Measurements from ENCODE around the gene NRCAM. TPM values are rescaled to one million over a fixed set of nuclear protein-coding genes. Genes with fewer than 3 reads are reported as not detected.
"Not testable (repeated sequence)": the region's sequence is repeated elsewhere in the genome, so short reads cannot be mapped to it uniquely, and the experiment has no call there.

The NRCAM gene
- total RNA-seq, 1 donor from 2014 or later, result 33.2 TPM

DNA sequence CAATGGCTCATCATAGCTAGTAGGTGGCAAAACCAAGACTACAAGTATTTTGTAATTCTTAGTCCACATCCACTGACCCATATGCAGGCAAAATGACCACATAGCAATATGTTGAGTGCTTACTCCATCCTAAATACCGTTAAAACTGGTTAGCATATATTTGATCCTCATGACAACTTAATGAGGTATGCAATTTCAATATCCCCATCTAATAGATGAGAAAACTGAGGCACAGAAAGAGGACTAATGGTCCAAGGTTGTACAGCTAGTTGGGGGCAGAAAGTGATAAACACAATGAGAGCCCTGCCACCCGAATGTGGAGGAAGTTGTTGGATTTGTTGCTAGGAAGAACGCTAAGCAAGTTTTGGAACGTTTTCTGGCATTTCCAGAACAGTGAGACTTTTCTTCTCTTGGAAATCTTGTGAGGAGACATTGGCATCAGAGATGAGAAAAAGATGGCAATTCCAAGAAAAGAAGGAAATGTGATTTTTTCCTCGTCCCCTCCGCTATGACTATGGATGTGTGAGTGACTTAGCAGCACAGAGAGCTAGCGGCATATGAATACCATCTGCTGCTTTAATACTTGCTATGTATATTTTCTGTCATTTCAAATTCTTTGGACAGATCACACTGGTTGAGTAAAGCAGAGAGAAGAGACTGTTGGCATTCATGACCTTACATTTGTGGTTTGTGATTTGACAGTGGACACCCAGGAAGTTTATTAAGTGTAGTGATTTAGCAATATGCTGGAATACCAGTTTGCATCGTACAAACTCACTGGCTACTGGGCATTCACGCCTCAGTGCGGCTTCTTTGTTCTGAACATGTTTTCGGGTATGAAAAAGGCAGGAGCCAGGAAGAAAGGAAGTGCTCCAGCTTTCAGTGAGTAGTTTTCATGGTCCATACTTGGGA, 51.5 kb downstream of the NRCAM start:
- no peak overlapping the region for H3K27ac Mint-ChIP-seq (ENCODE audit: unreplicated experiment)
- H3K4me3 Mint-ChIP-seq, result no peak overlapping the region
- no peaks in the 10 kb centered on the region for H3K36me3 Mint-ChIP-seq (ENCODE audit: low read depth)
- no peaks in the 10 kb centered on the region for H3K9me3 Mint-ChIP-seq
- no peak for DNase-seq (ENCODE audit: low read depth, low spot score)
- H3K4me1 Mint-ChIP-seq, result peaks cover 2% of the 10 kb centered on the region
- no peaks in the 10 kb centered on the region for H3K27me3 Mint-ChIP-seq (ENCODE audit: low read depth)
- TF ChIP-seq, protein P1, sequence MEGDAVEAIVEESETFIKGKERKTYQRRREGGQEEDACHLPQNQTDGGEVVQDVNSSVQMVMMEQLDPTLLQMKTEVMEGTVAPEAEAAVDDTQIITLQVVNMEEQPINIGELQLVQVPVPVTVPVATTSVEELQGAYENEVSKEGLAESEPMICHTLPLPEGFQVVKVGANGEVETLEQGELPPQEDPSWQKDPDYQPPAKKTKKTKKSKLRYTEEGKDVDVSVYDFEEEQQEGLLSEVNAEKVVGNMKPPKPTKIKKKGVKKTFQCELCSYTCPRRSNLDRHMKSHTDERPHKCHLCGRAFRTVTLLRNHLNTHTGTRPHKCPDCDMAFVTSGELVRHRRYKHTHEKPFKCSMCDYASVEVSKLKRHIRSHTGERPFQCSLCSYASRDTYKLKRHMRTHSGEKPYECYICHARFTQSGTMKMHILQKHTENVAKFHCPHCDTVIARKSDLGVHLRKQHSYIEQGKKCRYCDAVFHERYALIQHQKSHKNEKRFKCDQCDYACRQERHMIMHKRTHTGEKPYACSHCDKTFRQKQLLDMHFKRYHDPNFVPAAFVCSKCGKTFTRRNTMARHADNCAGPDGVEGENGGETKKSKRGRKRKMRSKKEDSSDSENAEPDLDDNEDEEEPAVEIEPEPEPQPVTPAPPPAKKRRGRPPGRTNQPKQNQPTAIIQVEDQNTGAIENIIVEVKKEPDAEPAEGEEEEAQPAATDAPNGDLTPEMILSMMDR (conservative IDR thresholded peaks at IDR 0.05), result no peak

GRCh38 chr7:108403597-108404217, 52.5 kb downstream of the NRCAM start:
- TF ChIP-seq, protein P1 (conservative IDR thresholded peaks at IDR 0.05), result no peak
- Mint-ChIP-seq H3K9me3 (no peaks in the 10 kb centered on the region), H3K27me3 (ENCODE audit: low read depth) (no peaks in the 10 kb centered on the region), H3K4me1 (peaks cover 5% of the 10 kb centered on the region), H3K27ac (ENCODE audit: unreplicated experiment) (no peak overlapping the region), H3K4me3 (no peak overlapping the region), H3K36me3 (ENCODE audit: low read depth) (no peaks in the 10 kb centered on the region)
- no peak for DNase-seq (ENCODE audit: low read depth, low spot score)

DNA sequence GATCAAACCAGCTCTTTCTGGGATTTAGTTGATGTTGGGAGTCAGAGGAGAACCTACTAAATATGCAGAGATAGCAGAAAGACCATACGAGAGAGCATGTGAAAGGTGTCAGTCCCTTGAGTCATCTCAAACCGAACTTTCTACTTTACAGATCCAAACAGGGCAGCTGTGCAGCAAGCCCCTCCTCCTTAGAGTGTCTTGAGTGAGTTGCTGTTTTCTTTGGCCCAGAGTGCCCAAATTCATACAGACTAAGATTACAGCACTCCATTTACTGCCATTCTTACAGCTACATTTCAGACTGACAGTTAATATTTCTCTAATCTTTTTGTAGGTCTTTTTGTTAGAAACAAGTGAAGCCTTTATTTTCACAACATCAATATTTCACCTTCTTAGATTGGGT, 53.4 kb downstream of the NRCAM start:
- no peaks in the 10 kb centered on the region for H3K27me3 Mint-ChIP-seq (ENCODE audit: low read depth)
- H3K9me3 Mint-ChIP-seq, result no peaks in the 10 kb centered on the region
- H3K27ac Mint-ChIP-seq (ENCODE audit: unreplicated experiment), result no peak overlapping the region
- no peaks in the 10 kb centered on the region for H3K36me3 Mint-ChIP-seq (ENCODE audit: low read depth)
- no peak overlapping the region for H3K4me3 Mint-ChIP-seq
- no peak for DNase-seq (ENCODE audit: low read depth, low spot score)
- H3K4me1 Mint-ChIP-seq, result peaks cover 11% of the 10 kb centered on the region
- TF ChIP-seq, protein P1 (conservative IDR thresholded peaks at IDR 0.05), result no peak

GRCh38 chr7:108396080-108396479, 60.2 kb downstream of the NRCAM start:
- peaks cover 29% of the 10 kb centered on the region for H3K4me1 Mint-ChIP-seq
- H3K27ac Mint-ChIP-seq (ENCODE audit: unreplicated experiment), result no peak overlapping the region
- DNase-seq (ENCODE audit: low read depth, low spot score), result no peak

DNA sequence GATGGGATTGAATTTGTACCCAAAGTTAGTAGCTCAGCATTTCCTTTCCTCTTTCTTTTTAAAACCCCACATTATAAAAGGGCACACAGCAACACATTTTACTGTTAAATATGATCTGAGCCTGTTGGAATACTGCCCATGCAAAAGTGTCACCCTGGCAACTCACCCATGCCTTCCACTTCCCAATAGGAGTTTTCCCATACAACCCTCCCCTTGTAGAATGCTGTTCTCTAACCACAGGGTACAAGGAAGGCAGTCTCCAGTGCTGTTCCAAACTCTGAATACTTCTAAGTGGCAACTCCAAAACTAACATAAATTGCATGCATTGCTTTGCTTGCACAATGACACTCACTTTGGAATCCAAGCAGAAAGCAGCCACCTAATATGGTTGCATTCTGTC, 60.8 kb downstream of the NRCAM start:
- peaks cover 12% of the 10 kb centered on the region for H3K36me3 Mint-ChIP-seq (ENCODE audit: low read depth)

More at GRCh38 chr7:108396080-108396479, 60.2 kb downstream of the NRCAM start:
- Mint-ChIP-seq H3K36me3 (ENCODE audit: low read depth) (peaks cover 7% of the 10 kb centered on the region), H3K9me3 (peaks cover 3% of the 10 kb centered on the region), H3K27me3 (ENCODE audit: low read depth) (no peaks in the 10 kb centered on the region), H3K4me3 (no peak overlapping the region)
- TF ChIP-seq, protein P1 (conservative IDR thresholded peaks at IDR 0.05), result no peak

GRCh38 chr7:108393097-108393496, 63.1 kb downstream of the NRCAM start:
- not testable (repeated sequence) for H3K27ac Mint-ChIP-seq (ENCODE audit: unreplicated experiment); H3K4me3 Mint-ChIP-seq; H3K27me3 Mint-ChIP-seq (ENCODE audit: low read depth); DNase-seq (ENCODE audit: low read depth, low spot score); H3K9me3 Mint-ChIP-seq
- peaks cover 20% of the 10 kb centered on the region for H3K4me1 Mint-ChIP-seq
- peaks cover 17% of the 10 kb centered on the region for H3K36me3 Mint-ChIP-seq (ENCODE audit: low read depth)

More for the DNA sequence above, 60.8 kb downstream of the NRCAM start:
- Mint-ChIP-seq H3K4me3 (no peak overlapping the region), H3K27me3 (ENCODE audit: low read depth) (no peaks in the 10 kb centered on the region), H3K9me3 (peaks cover 7% of the 10 kb centered on the region), H3K27ac (ENCODE audit: unreplicated experiment) (no peak overlapping the region), H3K4me1 (peaks cover 29% of the 10 kb centered on the region)
- no peak for DNase-seq (ENCODE audit: low read depth, low spot score)
- TF ChIP-seq, protein P1 (conservative IDR thresholded peaks at IDR 0.05), result no peak

DNA sequence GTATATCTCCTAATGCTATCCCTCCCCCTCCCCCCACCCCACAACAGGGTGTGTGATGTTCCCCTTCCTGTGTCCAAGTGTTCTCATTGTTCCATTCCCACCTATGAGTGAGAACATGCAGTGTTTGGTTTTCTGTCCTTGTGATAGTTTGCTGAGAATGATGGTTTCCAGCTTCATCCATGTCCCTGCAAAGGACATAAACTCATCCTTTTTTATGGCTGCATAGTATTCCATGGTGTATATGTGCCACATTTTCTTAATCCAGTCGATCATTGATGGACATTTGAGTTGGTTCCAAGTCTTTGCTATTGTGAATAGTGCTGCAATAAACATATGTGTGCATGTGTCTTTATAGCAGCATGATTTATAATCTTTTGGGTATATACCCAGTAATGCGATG, 68.5 kb downstream of the NRCAM start:
- not testable (repeated sequence) for H3K9me3 Mint-ChIP-seq; DNase-seq (ENCODE audit: low read depth, low spot score); H3K27ac Mint-ChIP-seq (ENCODE audit: unreplicated experiment); H3K27me3 Mint-ChIP-seq (ENCODE audit: low read depth); H3K4me3 Mint-ChIP-seq
- Mint-ChIP-seq H3K4me1 (peaks cover 16% of the 10 kb centered on the region), H3K36me3 (ENCODE audit: low read depth) (peaks cover 15% of the 10 kb centered on the region)
